Loucy (cell line): ENCODE results near the gene GPR173.

Experiments
- CTCF ChIP-seq: fragments of 200-600 bp; sonication (generic); conservative IDR thresholded peaks from 2 replicates; pipeline ENCODE4 v1.5.1; 2014; ENCODE audit warnings: mild to moderate bottlenecking, antibody characterized with exemption, low read length
- EZH2phosphoT487 ChIP-seq: fragments of 200-600 bp; IDR thresholded peaks from 2 replicates; pipeline ENCODE4 v1.6.1; 2018; ENCODE audit warnings: antibody characterized with exemption, mild to moderate bottlenecking, moderate library complexity, borderline replicate concordance

- no peak for TF ChIP-seq CTCF
- TF ChIP-seq EZH2phosphoT487, result no peak
Measured at GRCh38 chrX:53114864-53115549, 66.4 kb downstream of the GPR173 start.
